ENCODE data around the gene CDK1. TPM values are rescaled to one million over a fixed set of nuclear protein-coding genes. Genes with fewer than 3 reads are reported as not detected.

Gene CDK1
- total RNA-seq, 1 donor from 2014 or later: 9.9 TPM

Other genes with a start within 250 kb of the CDK1 start
- 32.1 and 34.4 TPM in 2 replicates for gene RHOBTB1, start 165.7 kb downstream of the CDK1 start, total RNA-seq

Measured in lung microvascular endothelial cell (primary cell).